Neural cell (in vitro differentiated cells): ENCODE results near the gene BUD23.

Source experiments
- EP300 ChIP-seq: fragments of 450-650 bp; conservative IDR thresholded peaks from 2 replicates; pipeline ENCODE4 v1.6.1; 2014; ENCODE audit warnings: antibody characterized with exemption, mild to moderate bottlenecking, moderate library complexity; ENCODE audit not compliant: poor library complexity, severe bottlenecking
- EZH2 ChIP-seq: fragments of 200-600, 300-800 bp; shearing (Covaris generic), sonication (generic); IDR thresholded peaks from 2 replicates; pipeline ENCODE4 v1.6.1; 2014; ENCODE audit warnings: antibody characterized with exemption, low read length, borderline replicate concordance, mild to moderate bottlenecking; ENCODE audit not compliant: insufficient read depth, poor library complexity, severe bottlenecking
- MXI1 ChIP-seq: fragments of 450-650 bp; conservative IDR thresholded peaks from 2 replicates; pipeline ENCODE4 v1.6.1; 2014; ENCODE audit warnings: antibody characterized with exemption, mild to moderate bottlenecking; ENCODE audit not compliant: poor library complexity, severe bottlenecking
- POLR2AphosphoS5 ChIP-seq: IDR thresholded peaks from 2 replicates; pipeline ENCODE4 v1.6.1; 2012
- RAD21 ChIP-seq: fragments of 450-650 bp; conservative IDR thresholded peaks from 2 replicates; pipeline ENCODE4 v1.6.1; 2014; ENCODE audit warnings: antibody characterized with exemption, mild to moderate bottlenecking, moderate library complexity
- SMC3 ChIP-seq: fragments of 450-650 bp; conservative IDR thresholded peaks from 2 replicates; pipeline ENCODE4 v1.6.1; 2014; ENCODE audit warnings: antibody characterized with exemption, mild to moderate bottlenecking, moderate library complexity; ENCODE audit not compliant: poor library complexity
- TAF1 ChIP-seq: IDR thresholded peaks from 2 replicates; pipeline ENCODE4 v1.6.1; 2012; ENCODE audit warnings: low read depth
- TF ChIP-seq, protein P1 (sequence below): fragments of 450-650 bp; IDR thresholded peaks from 2 replicates; pipeline ENCODE4 v1.5.1; 2014; ENCODE audit warnings: antibody characterized with exemption, mild to moderate bottlenecking, moderate library complexity; ENCODE audit not compliant: poor library complexity, severe bottlenecking
- TF ChIP-seq, protein P2 (sequence below): IDR thresholded peaks from 2 replicates; pipeline ENCODE4 v1.6.1; 2012; ENCODE audit warnings: borderline replicate concordance

DNA sequence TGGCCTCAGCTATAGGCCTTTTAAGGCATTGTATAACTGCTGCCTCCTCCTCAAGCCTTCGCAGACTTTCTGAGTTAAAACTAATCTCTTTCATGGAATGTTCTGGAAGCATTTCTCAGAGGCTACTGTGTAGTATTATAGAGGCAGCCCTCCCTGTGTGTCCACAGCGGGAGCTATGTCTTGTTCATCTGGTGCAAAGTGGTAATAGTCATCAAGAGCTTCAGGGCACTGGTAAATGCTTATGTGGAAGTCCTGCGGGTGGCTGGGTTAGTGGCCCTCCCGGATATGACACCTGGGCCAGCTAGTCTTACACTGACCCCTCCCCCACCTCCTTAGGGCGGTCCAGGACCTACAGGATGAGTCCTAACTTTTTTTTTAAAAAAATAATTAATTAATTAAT lies 57.4 kb downstream of the BUD23 start:
- no peak for TF ChIP-seq TAF1
- TF ChIP-seq POLR2AphosphoS5, result no peak
- TF ChIP-seq EZH2, result no peak
- TF ChIP-seq, protein P1, sequence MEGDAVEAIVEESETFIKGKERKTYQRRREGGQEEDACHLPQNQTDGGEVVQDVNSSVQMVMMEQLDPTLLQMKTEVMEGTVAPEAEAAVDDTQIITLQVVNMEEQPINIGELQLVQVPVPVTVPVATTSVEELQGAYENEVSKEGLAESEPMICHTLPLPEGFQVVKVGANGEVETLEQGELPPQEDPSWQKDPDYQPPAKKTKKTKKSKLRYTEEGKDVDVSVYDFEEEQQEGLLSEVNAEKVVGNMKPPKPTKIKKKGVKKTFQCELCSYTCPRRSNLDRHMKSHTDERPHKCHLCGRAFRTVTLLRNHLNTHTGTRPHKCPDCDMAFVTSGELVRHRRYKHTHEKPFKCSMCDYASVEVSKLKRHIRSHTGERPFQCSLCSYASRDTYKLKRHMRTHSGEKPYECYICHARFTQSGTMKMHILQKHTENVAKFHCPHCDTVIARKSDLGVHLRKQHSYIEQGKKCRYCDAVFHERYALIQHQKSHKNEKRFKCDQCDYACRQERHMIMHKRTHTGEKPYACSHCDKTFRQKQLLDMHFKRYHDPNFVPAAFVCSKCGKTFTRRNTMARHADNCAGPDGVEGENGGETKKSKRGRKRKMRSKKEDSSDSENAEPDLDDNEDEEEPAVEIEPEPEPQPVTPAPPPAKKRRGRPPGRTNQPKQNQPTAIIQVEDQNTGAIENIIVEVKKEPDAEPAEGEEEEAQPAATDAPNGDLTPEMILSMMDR, result no peak
- TF ChIP-seq, protein P2, sequence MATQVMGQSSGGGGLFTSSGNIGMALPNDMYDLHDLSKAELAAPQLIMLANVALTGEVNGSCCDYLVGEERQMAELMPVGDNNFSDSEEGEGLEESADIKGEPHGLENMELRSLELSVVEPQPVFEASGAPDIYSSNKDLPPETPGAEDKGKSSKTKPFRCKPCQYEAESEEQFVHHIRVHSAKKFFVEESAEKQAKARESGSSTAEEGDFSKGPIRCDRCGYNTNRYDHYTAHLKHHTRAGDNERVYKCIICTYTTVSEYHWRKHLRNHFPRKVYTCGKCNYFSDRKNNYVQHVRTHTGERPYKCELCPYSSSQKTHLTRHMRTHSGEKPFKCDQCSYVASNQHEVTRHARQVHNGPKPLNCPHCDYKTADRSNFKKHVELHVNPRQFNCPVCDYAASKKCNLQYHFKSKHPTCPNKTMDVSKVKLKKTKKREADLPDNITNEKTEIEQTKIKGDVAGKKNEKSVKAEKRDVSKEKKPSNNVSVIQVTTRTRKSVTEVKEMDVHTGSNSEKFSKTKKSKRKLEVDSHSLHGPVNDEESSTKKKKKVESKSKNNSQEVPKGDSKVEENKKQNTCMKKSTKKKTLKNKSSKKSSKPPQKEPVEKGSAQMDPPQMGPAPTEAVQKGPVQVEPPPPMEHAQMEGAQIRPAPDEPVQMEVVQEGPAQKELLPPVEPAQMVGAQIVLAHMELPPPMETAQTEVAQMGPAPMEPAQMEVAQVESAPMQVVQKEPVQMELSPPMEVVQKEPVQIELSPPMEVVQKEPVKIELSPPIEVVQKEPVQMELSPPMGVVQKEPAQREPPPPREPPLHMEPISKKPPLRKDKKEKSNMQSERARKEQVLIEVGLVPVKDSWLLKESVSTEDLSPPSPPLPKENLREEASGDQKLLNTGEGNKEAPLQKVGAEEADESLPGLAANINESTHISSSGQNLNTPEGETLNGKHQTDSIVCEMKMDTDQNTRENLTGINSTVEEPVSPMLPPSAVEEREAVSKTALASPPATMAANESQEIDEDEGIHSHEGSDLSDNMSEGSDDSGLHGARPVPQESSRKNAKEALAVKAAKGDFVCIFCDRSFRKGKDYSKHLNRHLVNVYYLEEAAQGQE, result no peak
- TF ChIP-seq RAD21, result no peak
- TF ChIP-seq EP300, result no peak
- no peak for TF ChIP-seq SMC3
- no peak for TF ChIP-seq MXI1
